Ectodermal cell (in vitro differentiated cells): ENCODE results near the gene SLC15A5.

Experiments
- H3K27ac ChIP-seq: 2 replicates; pipeline ENCODE4 v1.7.0; 2013; ENCODE audit warnings: mild to moderate bottlenecking, low read depth, low read length; ENCODE audit not compliant: insufficient read depth, poor library complexity, severe bottlenecking
- H3K27me3 ChIP-seq: 2 replicates; pipeline ENCODE4 v1.7.0; 2013; ENCODE audit warnings: mild to moderate bottlenecking, low read length; ENCODE audit not compliant: insufficient read depth, control insufficient read depth, poor library complexity, severe bottlenecking
- H3K36me3 ChIP-seq: one replicate; pipeline ENCODE4 v1.7.0; 2013; ENCODE audit warnings: low read length; ENCODE audit not compliant: control insufficient read depth, insufficient read depth
- H3K4me1 ChIP-seq: one replicate; pipeline ENCODE4 v1.7.0; 2013; ENCODE audit warnings: low read length; ENCODE audit not compliant: control insufficient read depth, insufficient read depth
- H3K4me3 ChIP-seq: 2 replicates; pipeline ENCODE4 v1.7.0; 2013; ENCODE audit warnings: low read depth, low read length, control low read depth; ENCODE audit not compliant: insufficient read depth
- H3K9me3 ChIP-seq: 2 replicates; pipeline ENCODE4 v1.7.0; 2013; ENCODE audit warnings: mild to moderate bottlenecking, low read length, moderate library complexity; ENCODE audit not compliant: control insufficient read depth
- WGBS, 2 experiments: methylation state at CpG; one replicate each; pipeline ENCODE4 v1.1.7; 2013; ENCODE audit warnings: missing lambda C conversion rate in 2 of 2; 5-methylcytosine and 5-hydroxymethylcytosine counted together

Gene SLC15A5

GRCh38 chr12:16300122-16300521 lies 22.6 kb upstream of the SLC15A5 start:
- Histone ChIP-seq H3K36me3 (no peaks in the 10 kb centered on the region), H3K4me3 (no peak overlapping the region), H3K4me1 (no peaks in the 10 kb centered on the region), H3K27me3 (no peaks in the 10 kb centered on the region), H3K27ac (no peak overlapping the region), H3K9me3 (no peaks in the 10 kb centered on the region)
- 21 to 53% methylated on average over 1 of the region's 1 CpG for WGBS, 2 experiments

GRCh38 chr12:16299403-16299802 lies 21.9 kb upstream of the SLC15A5 start:
- Histone ChIP-seq H3K4me3 (no peak overlapping the region), H3K27ac (no peak overlapping the region), H3K36me3 (no peaks in the 10 kb centered on the region), H3K27me3 (no peaks in the 10 kb centered on the region), H3K9me3 (no peaks in the 10 kb centered on the region), H3K4me1 (no peaks in the 10 kb centered on the region)
- WGBS, 2 experiments, result 100% methylated on average over 1 to 2 of the region's 2 CpGs

- Histone ChIP-seq H3K27ac (no peak overlapping the region), H3K4me1 (no peaks in the 10 kb centered on the region), H3K27me3 (no peaks in the 10 kb centered on the region), H3K36me3 (no peaks in the 10 kb centered on the region), H3K4me3 (no peak overlapping the region), H3K9me3 (no peaks in the 10 kb centered on the region)
- WGBS, 2 experiments, result 85 to 95% methylated on average over 1 of the region's 1 CpG
Observed at GRCh38 chr12:16297521-16297920, 20.0 kb upstream of the SLC15A5 start.

DNA sequence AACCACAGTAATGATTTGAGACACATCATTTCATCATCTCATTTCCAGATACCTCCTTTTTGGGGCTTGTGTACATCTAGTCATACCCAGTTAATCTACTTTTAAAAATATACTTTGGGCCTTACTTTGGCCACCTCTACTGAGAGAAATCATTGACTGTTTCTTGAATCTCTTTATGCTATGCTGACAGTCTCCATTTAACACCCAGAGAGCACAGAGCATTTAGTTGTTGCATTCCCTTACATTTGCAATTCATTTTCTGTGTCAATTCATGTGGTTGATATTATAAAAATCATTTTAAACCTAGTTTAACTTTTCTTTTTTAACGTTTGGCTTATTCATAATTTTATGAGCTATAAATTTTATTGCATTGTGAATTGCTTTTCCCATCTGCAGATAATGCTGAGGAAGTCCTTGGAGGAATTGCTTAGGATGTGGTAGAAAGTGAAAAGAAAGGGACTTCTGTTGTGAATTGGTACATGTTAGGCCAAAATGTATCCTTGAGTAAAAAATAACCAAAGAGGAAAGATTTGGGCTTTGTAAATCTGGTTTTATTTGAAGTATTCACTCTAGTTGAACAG lies 17.0 kb upstream of the SLC15A5 start:
- H3K4me1 ChIP-seq, result no peaks in the 10 kb centered on the region
- H3K9me3 ChIP-seq, result no peaks in the 10 kb centered on the region
- no peak overlapping the region for H3K27ac ChIP-seq
- 75% methylated on average over 1 of the region's 1 CpG; no CpG with 5 or more reads in 1 of the 2 experiments for WGBS, 2 experiments
- no peaks in the 10 kb centered on the region for H3K27me3 ChIP-seq
- no peaks in the 10 kb centered on the region for H3K36me3 ChIP-seq
- no peak overlapping the region for H3K4me3 ChIP-seq

DNA sequence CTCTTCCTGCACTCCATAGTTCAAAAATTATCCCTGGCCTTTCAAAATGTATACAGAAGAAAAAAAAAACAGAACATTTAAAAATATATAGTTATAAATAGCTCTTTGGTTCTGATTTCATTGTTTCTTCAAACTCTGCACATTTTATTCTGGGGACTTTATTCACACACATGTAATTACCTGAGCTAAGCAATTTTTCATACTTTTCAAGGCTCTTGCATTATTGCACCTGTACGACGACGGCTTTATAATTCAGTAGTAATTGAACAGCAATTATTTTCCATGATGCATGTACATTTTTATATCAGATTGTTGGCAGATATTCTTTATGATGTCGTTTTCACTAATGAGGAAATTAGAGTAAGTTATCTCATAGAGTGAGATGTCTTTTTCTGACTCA lies 13.5 kb upstream of the SLC15A5 start:
- Histone ChIP-seq H3K36me3 (no peaks in the 10 kb centered on the region), H3K4me3 (no peak overlapping the region), H3K27ac (no peak overlapping the region), H3K4me1 (no peaks in the 10 kb centered on the region), H3K27me3 (no peaks in the 10 kb centered on the region), H3K9me3 (no peaks in the 10 kb centered on the region)
- WGBS, 2 experiments, result 92 to 95% methylated on average over 1 to 4 of the region's 4 CpGs

- H3K27ac ChIP-seq, result no peak overlapping the region
- H3K27me3 ChIP-seq, result no peaks in the 10 kb centered on the region
- WGBS, 2 experiments, result 86 to 91% methylated on average over 3 of the region's 3 CpGs
- no peak overlapping the region for H3K4me3 ChIP-seq
- no peaks in the 10 kb centered on the region for H3K9me3 ChIP-seq
- no peaks in the 10 kb centered on the region for H3K36me3 ChIP-seq
- no peaks in the 10 kb centered on the region for H3K4me1 ChIP-seq
Observed at GRCh38 chr12:16285586-16285985, 8.1 kb upstream of the SLC15A5 start.

GRCh38 chr12:16282978-16283377 lies 5.5 kb upstream of the SLC15A5 start:
- Histone ChIP-seq H3K4me1 (no peaks in the 10 kb centered on the region), H3K27me3 (no peaks in the 10 kb centered on the region), H3K27ac (no peak overlapping the region), H3K4me3 (no peak overlapping the region), H3K36me3 (no peaks in the 10 kb centered on the region), H3K9me3 (no peaks in the 10 kb centered on the region)
- 78 to 90% methylated on average over 2 of the region's 2 CpGs for WGBS, 2 experiments

DNA sequence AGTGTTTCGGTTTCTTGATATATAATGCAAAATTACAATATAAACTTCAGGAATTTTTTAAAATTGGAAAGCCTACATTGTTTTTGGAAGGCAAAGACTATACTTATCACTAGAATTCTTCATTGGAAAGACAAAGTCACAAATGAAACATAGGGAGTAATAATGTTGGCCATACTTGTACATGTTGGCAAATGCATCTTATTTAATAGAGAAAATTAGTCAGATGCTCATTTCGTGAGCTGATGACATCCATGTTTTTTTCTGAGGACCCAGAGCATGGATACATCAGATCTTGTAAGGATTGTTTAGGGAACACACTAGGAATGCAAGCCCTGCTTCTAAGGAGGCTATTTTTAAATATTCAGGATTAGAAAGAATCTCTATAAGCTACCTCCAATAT lies 4.6 kb upstream of the SLC15A5 start:
- WGBS, 2 experiments, result 91 to 95% methylated on average over 1 of the region's 2 CpGs
- H3K36me3 ChIP-seq, result no peaks in the 10 kb centered on the region
- no peaks in the 10 kb centered on the region for H3K27me3 ChIP-seq
- no peaks in the 10 kb centered on the region for H3K4me1 ChIP-seq
- H3K27ac ChIP-seq, result no peak overlapping the region
- no peaks in the 10 kb centered on the region for H3K9me3 ChIP-seq
- no peak overlapping the region for H3K4me3 ChIP-seq

DNA sequence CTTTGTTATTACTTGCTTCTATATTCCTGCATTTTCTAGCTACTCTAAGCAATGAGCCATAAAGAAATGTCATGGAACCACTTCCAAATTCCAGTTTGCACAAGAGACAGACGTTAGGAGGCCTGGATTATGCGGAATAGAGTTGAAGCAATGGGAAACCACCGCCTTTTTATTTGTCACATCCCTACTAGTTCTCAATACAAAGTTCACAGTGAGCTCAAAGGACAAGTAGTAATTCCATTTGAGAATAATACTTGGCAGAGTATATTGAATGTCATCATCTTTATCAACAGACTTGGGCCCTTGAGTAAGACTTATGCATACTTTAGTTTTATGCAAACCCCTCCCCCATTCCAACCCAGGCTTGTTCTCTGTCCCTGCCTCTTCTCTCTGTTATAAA lies 3.7 kb upstream of the SLC15A5 start:
- 92 to 93% methylated on average over 3 of the region's 3 CpGs for WGBS, 2 experiments
- Histone ChIP-seq H3K4me1 (no peaks in the 10 kb centered on the region), H3K9me3 (no peaks in the 10 kb centered on the region), H3K27me3 (no peaks in the 10 kb centered on the region), H3K27ac (no peak overlapping the region), H3K4me3 (no peak overlapping the region), H3K36me3 (no peaks in the 10 kb centered on the region)

- Histone ChIP-seq H3K4me1 (peaks cover 9% of the 10 kb centered on the region), H3K4me3 (no peak overlapping the region), H3K27ac (no peak overlapping the region), H3K27me3 (no peaks in the 10 kb centered on the region), H3K36me3 (no peaks in the 10 kb centered on the region), H3K9me3 (no peaks in the 10 kb centered on the region)
- 93 to 98% methylated on average over 1 to 3 of the region's 3 CpGs for WGBS, 2 experiments
Observed at GRCh38 chr12:16272222-16272621, 5.3 kb downstream of the SLC15A5 start.

DNA sequence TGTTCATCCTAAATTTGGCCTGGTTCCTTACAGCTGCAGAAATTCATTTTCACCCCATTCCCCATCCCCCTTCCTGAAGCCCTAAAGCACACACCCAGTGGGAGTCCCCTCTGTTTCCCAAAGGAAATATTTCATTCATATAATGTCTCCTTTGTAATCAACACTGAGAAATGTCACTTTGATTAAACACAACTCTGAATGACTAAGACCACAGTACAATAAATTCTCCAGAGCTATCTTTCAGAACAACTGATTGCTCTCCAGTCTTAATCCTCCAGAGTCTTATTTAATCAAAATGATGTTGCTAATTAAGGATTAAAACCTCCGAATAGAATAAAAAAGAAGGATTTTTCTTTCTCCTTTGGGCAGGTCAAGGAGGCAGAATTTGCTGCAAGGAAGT lies 6.4 kb downstream of the SLC15A5 start:
- Histone ChIP-seq H3K27me3 (no peaks in the 10 kb centered on the region), H3K9me3 (no peaks in the 10 kb centered on the region), H3K4me1 (peaks cover 9% of the 10 kb centered on the region), H3K4me3 (no peak overlapping the region), H3K36me3 (no peaks in the 10 kb centered on the region), H3K27ac (no peak overlapping the region)
- 85 to 86% methylated on average over 1 of the region's 1 CpG for WGBS, 2 experiments
